IMR-90 (cell line): Measurements from ENCODE around the gene PRKACA. TPM values are rescaled to one million over a fixed set of nuclear protein-coding genes. Genes with fewer than 3 reads are reported as not detected.

ENCODE experiments used
- ATAC-seq: fragments of 200-7000 bp; cut with Tn5 transposase; 2 replicates; pipeline ENCODE4 v1.9.1; 2020; ENCODE audit warnings: low read depth, mild to moderate bottlenecking, moderate library complexity
- BruUV-seq: library from RNA; stranded (reverse); fragments of 400-500 nt; replicated peaks from 2 replicates; lab custom pipeline; 2021; lab: Mats Ljungman, UMichigan
- CTCF ChIA-PET: fragments of 300-600 bp; formaldehyde crosslinking; extraction: SDS; loops from one replicate; lab custom pipeline; 2021; ENCODE audit warnings: antibody characterized with exemption; lab: Yijun Ruan, JAX
- POLR2A ChIA-PET: fragments of 300-600 bp; sonication (Branson Sonifier 250); formaldehyde crosslinking; loops from one replicate; lab custom pipeline; 2022; ENCODE audit warnings: antibody characterized with exemption; ENCODE audit not compliant: unreplicated experiment; lab: Charles Lee
- DNase-seq: peaks from one replicate; pipeline ENCODE4 v3.0.0; 2013
- H2AFZ ChIP-seq: replicated peaks from 2 replicates; pipeline ENCODE3; 2013; ENCODE audit warnings: low read length, mild to moderate bottlenecking; ENCODE audit not compliant: poor library complexity
- H2AK5ac ChIP-seq: 2 replicates; pipeline ENCODE4 v1.6.1; 2013; ENCODE audit warnings: low read depth, low read length, inconsistent platforms
- H2AK9ac ChIP-seq: replicated peaks from 2 replicates; pipeline ENCODE3; 2013; ENCODE audit warnings: mild to moderate bottlenecking, low read depth, low read length, moderate library complexity; ENCODE audit not compliant: poor library complexity
- H2BK120ac ChIP-seq: 2 replicates; pipeline ENCODE4 v1.6.1; 2013; ENCODE audit warnings: low read depth, low read length, inconsistent platforms
- H2BK15ac ChIP-seq: 3 replicates; pipeline ENCODE4 v1.6.1; 2013; ENCODE audit warnings: low read depth, low read length, inconsistent platforms
- H2BK20ac ChIP-seq: 2 replicates; pipeline ENCODE4 v1.6.1; 2013; ENCODE audit warnings: low read depth, mild to moderate bottlenecking, inconsistent platforms, low read length, moderate library complexity
- H2BK5ac ChIP-seq: 2 replicates; pipeline ENCODE4 v1.6.1; 2013; ENCODE audit warnings: mild to moderate bottlenecking, low read depth, low read length, inconsistent platforms; ENCODE audit not compliant: poor library complexity, severe bottlenecking
- H3K14ac ChIP-seq: replicated peaks from 2 replicates; pipeline ENCODE4 v1.6.1; 2013; ENCODE audit warnings: low read depth, low read length, inconsistent platforms
- H3K18ac ChIP-seq: 2 replicates; pipeline ENCODE4 v1.6.1; 2013; ENCODE audit warnings: low read depth, low read length, control low read depth
- H3K23ac ChIP-seq: 2 replicates; pipeline ENCODE4 v1.6.1; 2013; ENCODE audit warnings: low read depth, low read length, inconsistent platforms
- H3K27ac ChIP-seq: 2 replicates; pipeline ENCODE4 v1.5.1; 2013; ENCODE audit warnings: mild to moderate bottlenecking, control low read depth, low read length; ENCODE audit not compliant: insufficient read depth
- H3K27me3 ChIP-seq: 2 replicates; pipeline ENCODE4 v1.6.1; 2013; ENCODE audit warnings: low read length; ENCODE audit not compliant: control insufficient read depth, insufficient read depth
- H3K36me3 ChIP-seq: 2 replicates; pipeline ENCODE4 v1.6.1; 2013; ENCODE audit warnings: low read length, mixed read lengths; ENCODE audit not compliant: control insufficient read depth, insufficient read depth
- H3K4ac ChIP-seq: 2 replicates; pipeline ENCODE4 v1.6.1; 2013; ENCODE audit warnings: low read depth, low read length, inconsistent platforms
- H3K4me1 ChIP-seq: 2 replicates; pipeline ENCODE4 v1.6.1; 2013; ENCODE audit warnings: low read length, mixed read lengths; ENCODE audit not compliant: control insufficient read depth, insufficient read depth
- H3K4me2 ChIP-seq: 2 replicates; pipeline ENCODE4 v1.6.1; 2013; ENCODE audit warnings: low read depth, mild to moderate bottlenecking, control low read depth, low read length, moderate library complexity
- H3K4me3 ChIP-seq: 2 replicates; pipeline ENCODE4 v1.5.1; 2013; ENCODE audit warnings: low read depth, mild to moderate bottlenecking, control low read depth, low read length, moderate library complexity; ENCODE audit not compliant: insufficient read depth
- H3K56ac ChIP-seq: 2 replicates; pipeline ENCODE4 v1.6.1; 2013; ENCODE audit warnings: low read length, inconsistent platforms; ENCODE audit not compliant: insufficient read depth; ENCODE audit errors: extremely low read depth
- H3K79me1 ChIP-seq, 2 experiments: 2 replicates each; pipeline ENCODE4 v1.6.1; 2013; ENCODE audit warnings: low read length in 2 of 2, inconsistent platforms in 1 of 2, low read depth in 1 of 2
- H3K9ac ChIP-seq: 2 replicates; pipeline ENCODE4 v1.6.1; 2013; ENCODE audit warnings: low read depth, low read length, control low read depth
- H3K9me1 ChIP-seq: 2 replicates; pipeline ENCODE4 v1.6.1; 2013; ENCODE audit warnings: low read length, inconsistent platforms; ENCODE audit not compliant: insufficient read depth
- H3K9me3 ChIP-seq: 2 replicates; pipeline ENCODE4 v1.6.1; 2013; ENCODE audit warnings: low read length; ENCODE audit not compliant: control insufficient read depth, insufficient read depth
- H4K20me1 ChIP-seq: 2 replicates; pipeline ENCODE4 v1.6.1; 2013; ENCODE audit warnings: low read length, inconsistent platforms; ENCODE audit not compliant: insufficient read depth
- H4K5ac ChIP-seq: 2 replicates; pipeline ENCODE4 v1.6.1; 2013; ENCODE audit warnings: mild to moderate bottlenecking, low read depth, low read length, control low read depth
- H4K8ac ChIP-seq, 2 experiments: 2 replicates each; pipeline ENCODE4 v1.6.1; 2013; ENCODE audit warnings: low read depth in 2 of 2, low read length in 2 of 2, control low read depth in 1 of 2, inconsistent platforms in 1 of 2
- H4K91ac ChIP-seq: 2 replicates; pipeline ENCODE4 v1.6.1; 2013; ENCODE audit warnings: low read depth, low read length, inconsistent platforms; ENCODE audit not compliant: insufficient read depth
- BHLHE40 ChIP-seq: fragments of 150-350 bp; IDR thresholded peaks from 2 replicates; pipeline ENCODE4 v1.6.1; 2016; ENCODE audit warnings: mild to moderate bottlenecking, low read depth, low read length
- CEBPB ChIP-seq: IDR thresholded peaks from 2 replicates; pipeline ENCODE4 v1.6.1; 2012; ENCODE audit warnings: low read depth, low read length, improper control_type of control experiment
- CTCF ChIP-seq: conservative IDR thresholded peaks from 2 replicates; pipeline ENCODE4 v1.5.1; 2012; ENCODE audit warnings: mild to moderate bottlenecking, low read depth, low read length, improper control_type of control experiment
- FOS ChIP-seq: fragments of 150-350 bp; IDR thresholded peaks from 2 replicates; pipeline ENCODE4 v1.6.1; 2016; ENCODE audit warnings: low read depth, low read length
- MAZ ChIP-seq: IDR thresholded peaks from 2 replicates; pipeline ENCODE4 v1.6.1; 2012; ENCODE audit warnings: low read depth, mild to moderate bottlenecking, low read length, improper control_type of control experiment, moderate library complexity, borderline replicate concordance
- MXI1 ChIP-seq: IDR thresholded peaks from 2 replicates; pipeline ENCODE4 v1.6.1; 2012; ENCODE audit warnings: low read depth, mild to moderate bottlenecking, low read length, moderate library complexity, borderline replicate concordance
- NFE2L2 ChIP-seq: fragments of 150-350 bp; IDR thresholded peaks from 2 replicates; pipeline ENCODE4 v1.6.1; 2016; ENCODE audit warnings: low read depth, mild to moderate bottlenecking, low read length
- POLR2A ChIP-seq: IDR thresholded peaks from 2 replicates; pipeline ENCODE4 v1.6.1; 2012; ENCODE audit warnings: mild to moderate bottlenecking, low read depth, low read length
- RFX5 ChIP-seq: IDR thresholded peaks from 2 replicates; pipeline ENCODE4 v1.8.0; 2012; ENCODE audit warnings: low read depth, mild to moderate bottlenecking, low read length, moderate library complexity
- USF2 ChIP-seq: fragments of 150-350 bp; IDR thresholded peaks from 2 replicates; pipeline ENCODE4 v1.6.1; 2017; ENCODE audit warnings: mild to moderate bottlenecking, antibody characterized with exemption, low read length, low read depth
- WGBS, 2 experiments: methylation state at CpG; one replicate each; pipeline versions ENCODE4 v1.1.5 to v1.1.7; 2013; ENCODE audit warnings: missing lambda C conversion rate in 2 of 2; ENCODE audit not compliant: insufficient read length in 1 of 2; ENCODE audit errors: extremely low coverage in 2 of 2; 5-methylcytosine and 5-hydroxymethylcytosine counted together
- dilution Hi-C: fragments of 300-500 bp; cut with HindIII; formaldehyde crosslinking; loops from one replicate; pipeline ENCODE4 v1.14.3; 2018; ENCODE audit warnings: low sequenced_read_pairs; ENCODE audit not compliant: unreplicated experiment
- in situ Hi-C: fragments of 300-500 bp; cut with MboI; formaldehyde crosslinking; loops from 3 replicates; pipeline ENCODE4 v1.14.3; 2019; ENCODE audit warnings: low sequenced_read_pairs, inconsistent platforms, mixed read lengths
- intact Hi-C: fragments of 100-400 bp; cut with micrococcal nuclease; formaldehyde crosslinking; loops from 2 replicates; pipeline ENCODE4 v1.10.0; 2022
- polyA plus RNA-seq, 3 experiments: library from polyadenylated mRNA; depleted of rRNA; stranded (reverse); fragments of >200 nt; gene quantifications; 2 replicates each; pipeline ENCODE4 v1.2.3, GENCODE V29; 2012; ENCODE audit warnings: low replicate concordance in 1 of 3
- total RNA-seq: library from RNA; depleted of rRNA; stranded (reverse); fragments of >200 nt; gene quantifications from 2 replicates; pipeline ENCODE4 v1.2.3, GENCODE V29; 2012

Gene PRKACA
- total and polyA plus RNA-seq, 2 of the 4 experiments (the other 2 are of a cell fraction): 18.1 to 94.5 TPM

GRCh38 chr19:14110650-14111049 lies 6.9 kb downstream of the PRKACA start:
- ATAC-seq (no peak), DNase-seq (no peak)
- Histone ChIP-seq H3K4me2 (no peak overlapping the region), H4K20me1 (no peaks in the 10 kb centered on the region; the same call in none of the 2 replicates), H2AK5ac (no peak overlapping the region), H3K4me3 (no peak overlapping the region), H3K14ac (no peak overlapping the region), H3K9me3 (no peaks in the 10 kb centered on the region), H3K9ac (no peak overlapping the region), H4K91ac (no peak overlapping the region), H2BK5ac (no peak overlapping the region), H2BK20ac (no peak overlapping the region), H3K79me1 (peaks cover 15 to 65% of the 10 kb centered on the region in 2 experiments; a peak in 3 of 4 replicates), H2BK120ac (no peak overlapping the region), H2AK9ac (no peak overlapping the region), H4K5ac (no peak overlapping the region), H3K56ac (no peak overlapping the region), H3K18ac (no peak overlapping the region), H3K27me3 (no peaks in the 10 kb centered on the region), H3K27ac (no peak overlapping the region), H4K8ac (no peak overlapping the region), H2BK15ac (no peak overlapping the region), H3K4me1 (peaks cover 11% of the 10 kb centered on the region), H3K23ac (peak overlapping the region; percentile 2; the same call in 1 of the 2 replicates), H3K4ac (no peak overlapping the region), H3K36me3 (peaks cover 8% of the 10 kb centered on the region), H3K9me1 (peaks cover 9% of the 10 kb centered on the region; the same call in 1 of the 2 replicates), H2AFZ (no peak overlapping the region)
- no peak for TF ChIP-seq USF2
- TF ChIP-seq RFX5: no peak
- no peak for TF ChIP-seq NFE2L2
- TF ChIP-seq POLR2A: no peak
- no peak for TF ChIP-seq BHLHE40
- no peak for TF ChIP-seq CEBPB
- TF ChIP-seq CTCF: no peak
- no peak for TF ChIP-seq FOS
- no peak for TF ChIP-seq MAZ
- no peak for TF ChIP-seq MXI1
- dilution Hi-C loops: no loop called here
- ChIA-PET CTCF (no interaction called here), POLR2A (no interaction called here)
- no TSS peak for BruUV-seq
- no CpG with 5 or more reads among the region's 2 CpGs for WGBS, 2 experiments
- intact Hi-C loops: no loop called here
- in situ Hi-C loops: no loop called here
